MM.1S (cell line): ENCODE data around the gene XPOT.

Source experiments
- CTCF ChIP-seq: fragments of 300-600 bp; sonication (generic); IDR thresholded peaks from 2 replicates; pipeline ENCODE4 v1.5.1; 2016; ENCODE audit warnings: antibody characterized with exemption, low read length, mixed read lengths
- EZH2 ChIP-seq: fragments of 300-600 bp; sonication (generic); optimal IDR thresholded peaks from 2 replicates; pipeline ENCODE3; 2017; ENCODE audit warnings: low read depth, mild to moderate bottlenecking, antibody characterized with exemption, low read length, mixed read lengths
- EZH2phosphoT487 ChIP-seq: fragments of 300-600 bp; sonication (generic); IDR thresholded peaks from 2 replicates; pipeline ENCODE4 v1.6.1; 2018; ENCODE audit warnings: antibody characterized with exemption, low read length

GRCh38 chr12:64461634-64462414 is 57.6 kb downstream of the XPOT start:
- no peak for TF ChIP-seq CTCF
- no peak for TF ChIP-seq EZH2phosphoT487
- no peak for TF ChIP-seq EZH2
